ENCODE measurements around the gene FTCD.
A peak's percentile ranks its signal among the peaks of the same experiment; 100 is the strongest.
"Not testable (repeated sequence)": the region's sequence is repeated elsewhere in the genome, so short reads cannot be mapped to it uniquely, and the experiment has no call there.

Gene FTCD

DNA sequence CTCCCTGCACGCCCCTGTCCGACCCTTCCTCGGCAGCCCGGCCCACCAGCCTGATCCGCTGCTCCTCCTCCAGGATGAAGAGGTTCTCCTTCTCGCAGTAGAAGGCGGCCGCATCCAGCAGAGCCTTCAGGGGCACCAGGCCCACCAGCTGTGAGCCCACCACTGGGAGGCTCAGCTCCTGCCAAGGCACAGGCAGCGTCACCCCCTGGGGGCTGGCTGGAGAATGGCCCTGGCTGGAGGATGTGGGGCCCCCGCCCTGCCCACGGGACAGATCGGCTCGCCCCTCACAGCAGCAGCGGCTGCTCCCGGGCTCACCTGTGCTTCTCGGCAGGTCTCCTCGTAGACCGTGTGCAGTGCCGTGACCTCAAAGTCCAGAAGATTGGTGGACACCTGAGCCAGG is 5.3 kb downstream of the FTCD start:
- peak; percentile 59 for DNase-seq (ENCODE audit: low spot score)
- TF ChIP-seq, protein P1, sequence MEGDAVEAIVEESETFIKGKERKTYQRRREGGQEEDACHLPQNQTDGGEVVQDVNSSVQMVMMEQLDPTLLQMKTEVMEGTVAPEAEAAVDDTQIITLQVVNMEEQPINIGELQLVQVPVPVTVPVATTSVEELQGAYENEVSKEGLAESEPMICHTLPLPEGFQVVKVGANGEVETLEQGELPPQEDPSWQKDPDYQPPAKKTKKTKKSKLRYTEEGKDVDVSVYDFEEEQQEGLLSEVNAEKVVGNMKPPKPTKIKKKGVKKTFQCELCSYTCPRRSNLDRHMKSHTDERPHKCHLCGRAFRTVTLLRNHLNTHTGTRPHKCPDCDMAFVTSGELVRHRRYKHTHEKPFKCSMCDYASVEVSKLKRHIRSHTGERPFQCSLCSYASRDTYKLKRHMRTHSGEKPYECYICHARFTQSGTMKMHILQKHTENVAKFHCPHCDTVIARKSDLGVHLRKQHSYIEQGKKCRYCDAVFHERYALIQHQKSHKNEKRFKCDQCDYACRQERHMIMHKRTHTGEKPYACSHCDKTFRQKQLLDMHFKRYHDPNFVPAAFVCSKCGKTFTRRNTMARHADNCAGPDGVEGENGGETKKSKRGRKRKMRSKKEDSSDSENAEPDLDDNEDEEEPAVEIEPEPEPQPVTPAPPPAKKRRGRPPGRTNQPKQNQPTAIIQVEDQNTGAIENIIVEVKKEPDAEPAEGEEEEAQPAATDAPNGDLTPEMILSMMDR (IDR thresholded peaks at IDR 0.05), result no peak
- Histone ChIP-seq H3K27ac (no peak overlapping the region), H3K4me3 (no peak overlapping the region)

DNA sequence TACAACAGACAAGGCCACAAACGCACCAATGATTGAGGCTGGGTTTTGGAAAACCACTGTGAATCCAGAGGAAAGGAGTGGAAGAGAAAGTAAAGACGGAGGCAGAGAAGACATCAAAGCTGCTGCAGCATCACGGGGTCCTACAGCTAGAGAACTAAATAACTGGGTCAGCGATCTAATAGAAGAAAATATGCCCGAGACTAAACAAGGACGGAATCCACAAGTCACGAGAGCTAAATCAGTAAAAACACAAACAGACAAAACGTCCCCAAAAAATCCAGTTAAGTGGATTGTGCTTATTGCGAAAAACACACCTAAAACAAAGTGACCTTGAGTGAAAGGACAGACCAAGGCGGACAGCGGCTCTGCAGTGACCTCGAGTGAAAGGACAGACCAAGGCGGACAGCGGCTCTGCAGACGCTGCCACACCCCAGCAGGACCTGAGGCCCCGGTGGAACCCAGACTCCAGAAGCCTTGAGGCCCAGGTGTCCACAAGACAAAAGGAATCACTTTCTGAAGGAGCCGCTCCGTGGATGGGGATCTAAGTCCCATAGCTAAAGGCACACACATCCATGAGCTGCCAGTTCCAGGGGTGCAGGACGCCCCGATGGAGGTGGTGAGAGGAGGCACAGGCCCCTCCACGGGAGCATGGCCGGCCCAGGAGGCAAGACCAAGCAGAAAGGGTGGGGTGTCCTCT is 6.0 kb downstream of the FTCD start:
- TF ChIP-seq, protein P1 (IDR thresholded peaks at IDR 0.05), result no peak
- Histone ChIP-seq H3K27ac (no peak overlapping the region), H3K4me3 (no peak overlapping the region)
- DNase-seq (ENCODE audit: low spot score), result no peak

DNA sequence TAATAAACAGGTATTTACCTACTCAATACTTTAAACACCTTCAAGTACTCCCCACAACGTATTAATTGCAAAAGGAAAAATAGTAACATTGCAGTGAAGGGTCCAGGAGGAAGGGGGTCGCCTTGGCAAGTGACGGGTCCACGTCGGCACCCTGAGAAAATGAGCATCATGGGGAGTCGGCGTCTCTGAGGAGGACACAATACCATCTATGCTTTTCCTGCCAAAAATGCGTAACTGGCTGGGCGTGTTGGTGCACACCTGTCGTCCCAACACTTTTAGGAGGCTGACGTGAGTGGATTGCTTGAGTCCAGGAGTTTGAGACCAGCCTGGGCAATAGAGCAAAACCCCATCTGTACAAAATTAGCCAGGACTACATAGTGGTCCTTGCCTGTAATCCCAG is 7.3 kb downstream of the FTCD start:
- Histone ChIP-seq H3K27ac (no peak overlapping the region), H3K4me3 (no peak overlapping the region)
- TF ChIP-seq, protein P1 (IDR thresholded peaks at IDR 0.05), result no peak
- no peak for DNase-seq (ENCODE audit: low spot score)

DNA sequence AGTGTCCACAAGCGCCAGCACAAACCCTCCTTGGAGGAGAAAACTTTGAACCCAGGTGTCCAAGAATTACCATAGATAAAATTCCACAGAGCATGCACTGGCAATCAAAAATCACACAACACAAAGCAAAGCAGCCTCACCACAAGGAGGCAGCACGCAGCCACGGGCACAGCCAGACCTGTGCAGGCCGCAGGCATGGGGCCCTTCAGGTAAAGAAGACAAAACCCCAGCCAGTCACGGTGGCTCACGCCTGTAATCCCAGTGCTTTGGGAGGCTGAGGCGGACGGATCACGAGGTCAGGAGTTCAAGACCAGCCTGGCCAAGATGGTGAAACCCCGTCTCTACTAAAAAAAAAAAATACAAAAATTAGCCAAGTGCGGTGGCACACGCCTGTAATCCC is 8.0 kb downstream of the FTCD start:
- not testable (repeated sequence) for DNase-seq (ENCODE audit: low spot score); H3K4me3 ChIP-seq; H3K27ac ChIP-seq

DNA sequence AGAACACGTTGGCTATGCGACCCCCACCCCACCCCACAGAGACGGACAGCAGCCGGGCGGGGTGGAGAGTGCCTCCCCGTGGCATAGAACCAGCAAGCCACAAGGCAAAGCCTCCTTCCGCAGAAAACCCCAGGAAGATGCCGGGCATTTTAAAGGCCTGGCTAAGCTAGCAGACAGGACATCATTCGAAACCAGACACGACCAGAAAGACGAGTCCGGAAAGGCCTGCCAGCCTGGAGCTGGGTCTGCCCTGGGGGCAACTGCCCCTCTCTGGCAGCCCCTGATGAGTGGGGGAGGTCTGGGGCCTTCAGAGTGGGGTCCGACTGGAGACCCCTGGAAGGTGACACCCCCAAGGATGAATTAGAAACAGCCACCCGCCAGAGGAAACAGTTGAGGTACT is 8.5 kb downstream of the FTCD start:
- TF ChIP-seq, protein P1 (IDR thresholded peaks at IDR 0.05), result no peak
- Histone ChIP-seq H3K4me3 (no peak overlapping the region), H3K27ac (no peak overlapping the region)
- DNase-seq (ENCODE audit: low spot score), result no peak

DNA sequence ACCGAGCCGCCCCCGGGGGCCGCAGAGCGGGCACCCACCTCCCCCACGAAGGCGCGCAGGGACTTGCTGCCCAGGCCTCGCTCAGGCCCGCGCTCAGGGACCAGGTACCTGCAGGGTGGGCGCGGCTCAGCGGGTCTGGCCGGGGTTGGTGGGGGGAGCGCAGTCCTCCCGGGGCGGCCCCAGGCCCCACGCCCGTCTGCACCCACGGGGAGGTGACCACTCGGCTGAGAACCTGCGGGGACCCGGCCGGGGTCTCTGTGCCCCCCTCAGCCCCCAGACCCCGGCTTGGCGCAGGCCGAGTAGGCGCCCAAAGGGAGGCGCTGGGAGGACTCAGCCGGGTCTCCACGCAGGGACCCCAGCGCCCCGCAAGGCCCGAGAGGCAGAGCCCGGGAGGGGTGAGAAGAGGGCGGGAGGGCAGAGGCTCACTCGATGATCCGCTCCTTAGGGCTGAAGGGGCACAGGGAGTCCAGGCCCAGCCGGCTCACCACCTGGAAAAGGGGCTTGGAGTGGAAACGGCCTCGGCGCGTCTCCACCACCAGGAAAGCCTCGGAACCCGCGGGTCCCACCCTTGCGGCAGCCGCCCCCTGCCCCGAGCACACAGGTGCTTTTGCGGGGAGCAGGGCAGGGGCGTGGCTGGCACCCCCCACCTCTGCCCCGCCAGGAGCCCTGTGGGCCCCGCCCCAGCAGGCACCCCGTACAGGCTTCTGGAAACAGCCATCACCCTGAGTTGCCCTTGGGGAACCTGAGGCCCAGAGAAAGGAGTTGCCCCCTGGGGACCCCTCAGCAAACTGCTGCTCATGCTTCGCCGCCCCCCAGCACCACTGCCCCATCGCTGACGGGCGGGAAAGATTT is 9.3 kb downstream of the FTCD start:
- TF ChIP-seq, protein P1 (IDR thresholded peaks at IDR 0.05), result no peak
- Histone ChIP-seq H3K4me3 (no peak overlapping the region), H3K27ac (no peak overlapping the region)
- DNase-seq (ENCODE audit: low spot score), result no peak

DNA sequence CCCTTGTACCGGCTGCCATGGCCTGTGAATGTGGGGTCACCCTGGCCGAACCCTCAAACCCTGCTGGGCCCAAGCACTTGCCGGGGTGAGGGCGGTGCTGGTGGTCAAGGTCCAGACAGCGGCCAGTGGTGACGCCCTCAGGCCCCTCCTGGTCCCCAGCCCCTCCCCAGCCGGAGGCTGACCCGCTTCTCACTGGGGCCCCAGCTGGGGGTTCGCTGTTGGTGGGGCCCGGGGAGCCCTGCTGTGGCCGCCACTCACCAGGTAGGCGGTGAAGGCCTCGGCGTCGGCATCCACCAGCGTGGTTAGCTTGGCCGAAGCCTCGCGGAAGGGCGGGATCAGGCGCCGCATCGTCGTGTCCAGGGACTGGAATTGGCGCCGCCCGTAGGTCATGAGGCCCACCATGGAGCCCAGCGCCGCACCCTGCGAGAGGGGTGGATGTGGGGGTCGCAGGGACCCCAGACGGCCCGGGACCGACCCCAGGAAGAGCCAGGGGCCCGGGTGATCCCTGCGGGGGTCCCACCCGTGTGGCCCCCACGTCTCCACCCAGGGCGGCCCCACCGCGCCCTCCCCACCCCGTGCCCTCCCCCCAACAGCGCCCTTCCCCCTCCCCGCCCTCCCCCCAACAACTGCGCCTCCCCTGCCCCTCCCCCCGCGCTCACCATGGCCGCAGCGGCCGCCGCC is 10.1 kb downstream of the FTCD start:
- DNase-seq (ENCODE audit: low spot score), result no peak
- Histone ChIP-seq H3K4me3 (no peak overlapping the region), H3K27ac (no peak overlapping the region)
- TF ChIP-seq, protein P1 (IDR thresholded peaks at IDR 0.05), result no peak

All from coronary artery (tissue), 2 donors.